ENCODE results near the gene LGALS3BP. TPM values are rescaled to one million over a fixed set of nuclear protein-coding genes. Genes with fewer than 3 reads are reported as not detected.

Gene LGALS3BP
- polyA plus RNA-seq, 1 donor (not counting 4 experiments of a cell fraction or from before 2014, with no cell fraction given) = 53.0 TPM

DNA sequence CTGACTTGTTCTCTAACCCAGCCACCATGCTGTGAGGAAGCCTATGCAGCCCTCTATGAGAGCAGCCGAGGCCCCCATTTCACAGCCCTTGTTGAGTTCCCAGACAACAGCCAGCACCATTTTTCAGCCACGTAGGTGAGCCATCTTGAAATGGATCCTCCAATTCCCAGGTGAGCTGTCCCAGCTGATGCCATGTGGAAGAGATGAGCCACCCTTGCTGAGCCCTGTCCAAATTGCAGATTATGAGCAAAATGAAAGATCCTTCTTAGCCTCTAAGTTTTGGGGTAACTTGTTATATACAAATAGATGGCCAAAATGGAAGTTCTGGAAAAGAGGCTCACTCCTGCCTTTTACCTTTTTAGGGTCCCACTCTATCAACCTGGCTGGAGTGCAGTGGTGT, 28.9 kb downstream of the LGALS3BP start:
- Histone ChIP-seq H3K27me3 (ENCODE audit: control insufficient read depth, extremely low read depth, insufficient read depth, low read length) (peaks cover 11% of the 10 kb centered on the region), H3K27ac (ENCODE audit: control insufficient read depth, insufficient read depth, low read length) (no peak overlapping the region), H3K36me3 (ENCODE audit: control insufficient read depth in 2 of 2, extremely low read depth in 1 of 2, insufficient read depth in 2 of 2, low read length in 2 of 2) (no peaks in the 10 kb centered on the region), H3K4me1 (ENCODE audit: control insufficient read depth, extremely low read depth, insufficient read depth, low read length) (no peaks in the 10 kb centered on the region), H3K4me3 (ENCODE audit: control insufficient read depth in 2 of 3, extremely low read depth in 1 of 3, insufficient read depth in 2 of 3, low read depth in 1 of 3, low read length in 3 of 3) (no peak overlapping the region), H3K9ac (ENCODE audit: control insufficient read depth, extremely low read depth, insufficient read depth, low read length) (no peak overlapping the region), H3K4me2 (ENCODE audit: control insufficient read depth, extremely low read depth, insufficient read depth, low read depth, low read length) (no peak overlapping the region), H3K79me2 (ENCODE audit: control insufficient read depth, insufficient read depth, low read length) (no peaks in the 10 kb centered on the region), H3K9me1 (ENCODE audit: control insufficient read depth, extremely low read depth, insufficient read depth, low read length) (no peaks in the 10 kb centered on the region), H2AFZ (ENCODE audit: control insufficient read depth, low read length) (no peak overlapping the region), H3K9me3 (ENCODE audit: control insufficient read depth, low read depth, low read length) (peaks cover 4% of the 10 kb centered on the region), H4K20me1 (ENCODE audit: control insufficient read depth, extremely low read depth, insufficient read depth, low read length) (no peaks in the 10 kb centered on the region)
- no peak for DNase-seq (ENCODE audit: low read depth, low spot score)
- dilution Hi-C loops (cut with MboI; ENCODE audit: extremely low pct_ligation_motif_present, low sequenced_read_pairs) = no loop called here
- TF ChIP-seq, protein P1, sequence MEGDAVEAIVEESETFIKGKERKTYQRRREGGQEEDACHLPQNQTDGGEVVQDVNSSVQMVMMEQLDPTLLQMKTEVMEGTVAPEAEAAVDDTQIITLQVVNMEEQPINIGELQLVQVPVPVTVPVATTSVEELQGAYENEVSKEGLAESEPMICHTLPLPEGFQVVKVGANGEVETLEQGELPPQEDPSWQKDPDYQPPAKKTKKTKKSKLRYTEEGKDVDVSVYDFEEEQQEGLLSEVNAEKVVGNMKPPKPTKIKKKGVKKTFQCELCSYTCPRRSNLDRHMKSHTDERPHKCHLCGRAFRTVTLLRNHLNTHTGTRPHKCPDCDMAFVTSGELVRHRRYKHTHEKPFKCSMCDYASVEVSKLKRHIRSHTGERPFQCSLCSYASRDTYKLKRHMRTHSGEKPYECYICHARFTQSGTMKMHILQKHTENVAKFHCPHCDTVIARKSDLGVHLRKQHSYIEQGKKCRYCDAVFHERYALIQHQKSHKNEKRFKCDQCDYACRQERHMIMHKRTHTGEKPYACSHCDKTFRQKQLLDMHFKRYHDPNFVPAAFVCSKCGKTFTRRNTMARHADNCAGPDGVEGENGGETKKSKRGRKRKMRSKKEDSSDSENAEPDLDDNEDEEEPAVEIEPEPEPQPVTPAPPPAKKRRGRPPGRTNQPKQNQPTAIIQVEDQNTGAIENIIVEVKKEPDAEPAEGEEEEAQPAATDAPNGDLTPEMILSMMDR (optimal IDR thresholded peaks at IDR 0.05 in 1 of 3, IDR thresholded peaks at IDR 0.05 in 1 of 3, conservative IDR thresholded peaks at IDR 0.05 in 1 of 3; ENCODE audit: extremely low read depth in 1 of 3, insufficient read depth in 2 of 3, low read length in 3 of 3) = no peak
- FAIRE-seq = no peak

DNA sequence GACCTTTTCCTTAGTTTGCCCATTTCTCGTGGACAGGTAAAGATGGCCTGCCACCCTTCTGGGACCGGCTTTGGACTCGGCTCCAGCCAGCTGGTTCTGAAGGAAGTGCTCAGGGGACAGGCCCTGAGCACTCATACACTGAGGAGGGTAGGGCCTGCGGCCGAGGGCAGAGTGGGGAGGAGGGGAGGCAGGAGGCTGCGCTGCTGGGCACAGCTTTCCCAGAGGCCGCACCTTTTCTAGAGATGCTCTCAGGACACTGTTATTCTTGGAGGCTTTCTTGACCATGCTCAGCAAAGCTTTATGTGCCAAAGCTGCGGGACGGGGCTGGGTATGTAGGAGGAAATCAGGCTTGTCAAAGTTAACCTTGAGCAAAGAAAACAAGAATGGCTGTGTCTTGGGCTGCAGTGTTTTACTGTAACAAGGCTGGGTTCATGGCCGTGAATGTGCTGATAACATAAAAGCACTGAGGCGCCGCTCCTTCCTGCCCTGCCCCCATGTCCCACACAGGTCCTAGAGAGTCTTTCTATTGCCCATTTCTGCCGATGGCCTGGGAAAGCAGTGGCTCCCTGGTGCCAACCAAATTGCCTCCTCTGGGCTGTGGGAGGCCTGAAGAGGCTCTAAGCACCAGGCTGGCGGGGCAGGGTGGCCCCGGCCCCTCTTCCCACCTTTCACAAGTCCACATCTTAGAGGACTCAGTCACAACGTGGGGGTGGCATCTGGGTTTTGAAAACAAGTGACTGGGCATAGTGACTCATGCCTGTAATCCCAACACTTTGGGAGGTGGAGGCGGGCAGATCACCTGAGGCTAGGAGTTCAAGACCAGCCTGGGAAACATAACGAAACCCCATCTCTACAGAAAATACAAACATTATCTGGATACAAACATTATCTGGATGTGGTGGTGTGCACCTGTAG, 32.2 kb downstream of the LGALS3BP start:
- no peak for DNase-seq (ENCODE audit: low read depth, low spot score)

More for the DNA sequence above, 32.2 kb downstream of the LGALS3BP start:
- no peak overlapping the region for H3K9ac ChIP-seq (ENCODE audit: control insufficient read depth, extremely low read depth, insufficient read depth, low read length)
- H3K4me3 ChIP-seq (ENCODE audit: control insufficient read depth in 2 of 3, extremely low read depth in 1 of 3, insufficient read depth in 2 of 3, low read depth in 1 of 3, low read length in 3 of 3) = no peak overlapping the region
- no peaks in the 10 kb centered on the region for H3K4me1 ChIP-seq (ENCODE audit: control insufficient read depth, extremely low read depth, insufficient read depth, low read length)
- H2AFZ ChIP-seq (ENCODE audit: control insufficient read depth, low read length) = no peak overlapping the region
- H3K27me3 ChIP-seq (ENCODE audit: control insufficient read depth, extremely low read depth, insufficient read depth, low read length) = peaks cover 9% of the 10 kb centered on the region
- H3K9me3 ChIP-seq (ENCODE audit: control insufficient read depth, low read depth, low read length) = peaks cover 4% of the 10 kb centered on the region
- dilution Hi-C loops (cut with MboI; ENCODE audit: extremely low pct_ligation_motif_present, low sequenced_read_pairs) = no loop called here
- H3K4me2 ChIP-seq (ENCODE audit: control insufficient read depth, extremely low read depth, insufficient read depth, low read depth, low read length) = no peak overlapping the region
- FAIRE-seq = no peak
- H3K9me1 ChIP-seq (ENCODE audit: control insufficient read depth, extremely low read depth, insufficient read depth, low read length) = no peaks in the 10 kb centered on the region
- H3K27ac ChIP-seq (ENCODE audit: control insufficient read depth, insufficient read depth, low read length) = no peak overlapping the region
- no peaks in the 10 kb centered on the region for H4K20me1 ChIP-seq (ENCODE audit: control insufficient read depth, extremely low read depth, insufficient read depth, low read length)
- no peaks in the 10 kb centered on the region for H3K36me3 ChIP-seq (ENCODE audit: control insufficient read depth in 2 of 2, extremely low read depth in 1 of 2, insufficient read depth in 2 of 2, low read length in 2 of 2)
- H3K79me2 ChIP-seq (ENCODE audit: control insufficient read depth, insufficient read depth, low read length) = no peaks in the 10 kb centered on the region
- TF ChIP-seq EZH2 (IDR thresholded peaks at IDR 0.05; ENCODE audit: low read length) = no peak
- TF ChIP-seq, protein P1 (optimal IDR thresholded peaks at IDR 0.05 in 1 of 3, IDR thresholded peaks at IDR 0.05 in 1 of 3, conservative IDR thresholded peaks at IDR 0.05 in 1 of 3; ENCODE audit: extremely low read depth in 1 of 3, insufficient read depth in 2 of 3, low read length in 3 of 3) = no peak
